GM18867 (cell line): Measurements from ENCODE around the gene PLB1.

Experiments used
- ATAC-seq: cut with Tn5 transposase; IDR thresholded peaks from one replicate; pipeline ENCODE4 v1.9.1; 2021; ENCODE audit warnings: mild to moderate bottlenecking, moderate library complexity; ENCODE audit not compliant: unreplicated experiment

Gene PLB1, protein sequence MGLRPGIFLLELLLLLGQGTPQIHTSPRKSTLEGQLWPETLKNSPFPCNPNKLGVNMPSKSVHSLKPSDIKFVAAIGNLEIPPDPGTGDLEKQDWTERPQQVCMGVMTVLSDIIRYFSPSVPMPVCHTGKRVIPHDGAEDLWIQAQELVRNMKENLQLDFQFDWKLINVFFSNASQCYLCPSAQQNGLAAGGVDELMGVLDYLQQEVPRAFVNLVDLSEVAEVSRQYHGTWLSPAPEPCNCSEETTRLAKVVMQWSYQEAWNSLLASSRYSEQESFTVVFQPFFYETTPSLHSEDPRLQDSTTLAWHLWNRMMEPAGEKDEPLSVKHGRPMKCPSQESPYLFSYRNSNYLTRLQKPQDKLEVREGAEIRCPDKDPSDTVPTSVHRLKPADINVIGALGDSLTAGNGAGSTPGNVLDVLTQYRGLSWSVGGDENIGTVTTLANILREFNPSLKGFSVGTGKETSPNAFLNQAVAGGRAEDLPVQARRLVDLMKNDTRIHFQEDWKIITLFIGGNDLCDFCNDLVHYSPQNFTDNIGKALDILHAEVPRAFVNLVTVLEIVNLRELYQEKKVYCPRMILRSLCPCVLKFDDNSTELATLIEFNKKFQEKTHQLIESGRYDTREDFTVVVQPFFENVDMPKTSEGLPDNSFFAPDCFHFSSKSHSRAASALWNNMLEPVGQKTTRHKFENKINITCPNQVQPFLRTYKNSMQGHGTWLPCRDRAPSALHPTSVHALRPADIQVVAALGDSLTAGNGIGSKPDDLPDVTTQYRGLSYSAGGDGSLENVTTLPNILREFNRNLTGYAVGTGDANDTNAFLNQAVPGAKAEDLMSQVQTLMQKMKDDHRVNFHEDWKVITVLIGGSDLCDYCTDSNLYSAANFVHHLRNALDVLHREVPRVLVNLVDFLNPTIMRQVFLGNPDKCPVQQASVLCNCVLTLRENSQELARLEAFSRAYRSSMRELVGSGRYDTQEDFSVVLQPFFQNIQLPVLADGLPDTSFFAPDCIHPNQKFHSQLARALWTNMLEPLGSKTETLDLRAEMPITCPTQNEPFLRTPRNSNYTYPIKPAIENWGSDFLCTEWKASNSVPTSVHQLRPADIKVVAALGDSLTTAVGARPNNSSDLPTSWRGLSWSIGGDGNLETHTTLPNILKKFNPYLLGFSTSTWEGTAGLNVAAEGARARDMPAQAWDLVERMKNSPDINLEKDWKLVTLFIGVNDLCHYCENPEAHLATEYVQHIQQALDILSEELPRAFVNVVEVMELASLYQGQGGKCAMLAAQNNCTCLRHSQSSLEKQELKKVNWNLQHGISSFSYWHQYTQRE (N-terminal part only)

DNA sequence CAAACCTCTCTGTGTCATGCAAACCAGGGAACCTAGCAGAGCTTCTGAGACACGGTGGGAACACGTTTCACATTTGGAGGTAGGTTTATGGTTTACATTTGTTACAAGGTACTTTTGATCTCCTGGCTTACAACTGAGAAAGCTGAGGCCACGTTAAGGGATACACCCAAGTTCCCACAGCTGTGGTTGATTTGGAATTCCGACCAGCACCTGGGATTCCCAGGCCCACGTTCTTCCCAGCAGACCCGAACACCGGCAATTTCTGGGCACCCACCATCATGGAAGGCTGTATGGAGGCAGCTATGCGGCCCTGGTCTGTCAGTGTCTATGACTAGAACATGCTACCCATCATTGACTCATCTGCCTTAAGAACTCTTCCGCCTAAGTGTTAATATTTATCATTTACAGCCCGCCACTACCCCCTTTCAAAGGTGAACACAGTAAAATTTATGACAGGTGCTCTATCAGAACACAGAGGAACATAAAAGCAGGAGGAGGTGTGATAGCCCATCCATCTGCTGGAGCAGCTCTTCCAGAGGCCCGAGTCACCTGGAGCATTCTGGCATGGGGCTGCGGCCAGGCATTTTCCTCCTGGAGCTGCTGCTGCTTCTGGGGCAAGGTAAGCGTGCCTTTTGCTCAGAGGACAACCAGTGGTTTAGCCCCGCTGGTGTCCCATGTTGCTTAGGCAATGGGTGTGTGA is at the start of gene PLB1:
Gene PLB1 (plus strand): TSS at position 510 of the 700 bp plus-strand sequence. CDS start 55 bp downstream, at position 565.
- ATAC-seq = no peak

DNA sequence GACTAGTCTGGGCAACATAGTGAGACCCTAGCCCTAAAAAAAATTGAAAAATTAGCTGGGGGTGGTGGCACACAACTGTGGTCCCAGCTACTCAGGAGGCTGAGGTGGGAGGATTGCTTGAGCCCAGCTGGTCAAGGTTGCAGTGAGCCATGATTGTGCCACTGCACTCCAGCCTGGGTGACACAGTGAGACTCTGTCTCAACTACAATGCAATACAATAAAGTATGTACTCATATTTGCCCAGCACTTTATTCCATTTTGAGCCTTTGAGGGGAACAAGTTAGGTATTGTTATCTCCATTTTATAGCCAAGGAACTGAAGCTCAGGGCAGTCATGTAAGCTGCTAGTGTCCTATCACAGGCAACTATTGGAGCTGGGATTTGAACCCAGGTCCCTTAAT is 49.3 kb upstream of the PLB1 start:
- no peak for ATAC-seq

DNA sequence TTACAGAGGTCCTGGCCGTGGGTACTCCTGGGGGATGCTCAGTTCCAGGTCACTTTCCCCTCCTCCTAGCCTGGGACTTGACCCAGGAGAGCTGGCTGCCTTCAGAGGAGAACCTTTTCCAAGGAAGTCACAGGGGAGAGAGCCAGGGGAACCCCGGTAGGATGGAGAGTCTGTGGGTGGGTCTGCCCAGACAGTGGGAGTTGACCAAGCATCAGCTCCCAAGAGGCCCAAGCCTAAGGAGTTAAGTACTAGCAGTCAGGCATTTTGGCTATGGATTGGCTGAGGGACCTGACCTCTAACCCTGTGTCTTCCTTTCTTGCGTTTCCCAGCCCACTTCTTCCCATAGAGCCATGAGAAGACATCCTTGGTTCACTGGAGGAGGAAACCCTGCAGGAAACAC is 48.8 kb upstream of the PLB1 start:
- ATAC-seq = no peak

DNA sequence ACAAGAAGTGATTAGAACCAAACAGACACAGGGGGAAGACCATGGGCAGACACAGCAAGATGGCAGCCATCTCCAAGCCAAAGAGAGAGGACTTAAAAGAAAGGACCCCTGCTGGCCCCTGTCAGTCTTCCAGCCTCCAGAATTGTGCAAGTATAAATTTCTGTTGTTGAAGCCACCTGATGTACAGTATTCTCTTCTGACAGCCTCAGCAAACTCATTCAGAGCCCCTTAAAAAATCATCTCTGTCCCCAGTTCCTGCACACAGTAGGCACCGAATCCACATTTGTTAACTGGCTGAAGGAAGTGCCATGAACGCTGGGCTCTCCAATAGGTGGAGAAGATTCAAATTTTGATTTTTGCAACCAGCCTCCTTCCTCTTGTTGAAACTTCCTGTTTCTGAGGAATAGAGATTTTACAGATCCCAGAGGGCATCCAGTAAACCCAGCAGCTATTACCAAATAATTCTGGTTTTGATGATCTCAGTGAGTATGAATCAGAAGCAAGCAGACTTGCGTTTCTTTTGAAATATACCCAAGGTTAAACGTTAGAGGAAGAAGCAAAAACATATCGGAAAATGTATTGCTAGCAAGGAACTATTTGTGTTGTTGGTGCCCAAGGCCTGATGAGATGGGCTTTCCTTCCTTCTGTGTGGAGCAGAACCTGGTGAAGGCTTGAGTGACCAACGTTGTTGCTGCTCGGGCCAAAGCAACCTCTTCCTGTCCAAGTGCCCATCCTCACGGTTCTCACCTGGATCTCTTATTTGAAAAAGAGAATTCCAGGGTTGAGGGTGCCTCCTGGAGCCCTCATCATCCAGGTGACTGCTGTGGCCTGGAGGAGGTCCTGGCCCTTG is 47.7 kb upstream of the PLB1 start:
- ATAC-seq = no peak

DNA sequence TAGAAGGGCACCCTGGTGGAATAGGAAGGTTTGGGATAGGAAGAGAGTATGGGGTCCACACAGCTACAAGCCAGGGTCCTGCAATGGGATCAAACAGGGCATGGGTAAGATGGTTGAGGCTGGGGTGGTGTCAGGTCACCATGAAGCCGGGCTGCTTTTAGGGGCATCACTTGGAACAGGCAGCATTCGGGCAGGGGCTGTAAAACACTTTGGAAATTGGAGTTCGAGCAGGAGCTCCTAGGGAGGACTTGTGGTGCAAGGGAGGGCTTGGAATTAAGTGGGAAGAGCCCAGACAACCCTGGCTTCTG is 47.1 kb upstream of the PLB1 start:
- ATAC-seq = no peak

DNA sequence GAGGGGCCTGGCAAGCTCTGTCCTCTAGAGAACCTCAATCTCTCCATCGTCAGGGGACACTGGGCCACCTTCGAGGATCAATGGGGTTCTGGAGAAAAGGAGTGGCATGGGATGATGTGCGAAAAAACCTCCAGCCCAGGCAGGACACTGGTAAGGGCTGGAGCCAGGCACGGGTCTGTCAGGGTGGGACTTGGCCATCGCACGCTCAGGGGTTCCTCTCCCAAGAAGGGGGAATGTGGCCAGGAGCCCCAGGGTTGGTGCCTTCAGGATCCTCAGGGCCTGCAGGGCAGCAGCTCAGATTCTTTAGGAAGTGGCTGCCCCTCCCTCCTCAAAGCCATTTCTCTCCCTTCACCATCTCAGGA is 46.8 kb upstream of the PLB1 start:
- ATAC-seq = no peak

DNA sequence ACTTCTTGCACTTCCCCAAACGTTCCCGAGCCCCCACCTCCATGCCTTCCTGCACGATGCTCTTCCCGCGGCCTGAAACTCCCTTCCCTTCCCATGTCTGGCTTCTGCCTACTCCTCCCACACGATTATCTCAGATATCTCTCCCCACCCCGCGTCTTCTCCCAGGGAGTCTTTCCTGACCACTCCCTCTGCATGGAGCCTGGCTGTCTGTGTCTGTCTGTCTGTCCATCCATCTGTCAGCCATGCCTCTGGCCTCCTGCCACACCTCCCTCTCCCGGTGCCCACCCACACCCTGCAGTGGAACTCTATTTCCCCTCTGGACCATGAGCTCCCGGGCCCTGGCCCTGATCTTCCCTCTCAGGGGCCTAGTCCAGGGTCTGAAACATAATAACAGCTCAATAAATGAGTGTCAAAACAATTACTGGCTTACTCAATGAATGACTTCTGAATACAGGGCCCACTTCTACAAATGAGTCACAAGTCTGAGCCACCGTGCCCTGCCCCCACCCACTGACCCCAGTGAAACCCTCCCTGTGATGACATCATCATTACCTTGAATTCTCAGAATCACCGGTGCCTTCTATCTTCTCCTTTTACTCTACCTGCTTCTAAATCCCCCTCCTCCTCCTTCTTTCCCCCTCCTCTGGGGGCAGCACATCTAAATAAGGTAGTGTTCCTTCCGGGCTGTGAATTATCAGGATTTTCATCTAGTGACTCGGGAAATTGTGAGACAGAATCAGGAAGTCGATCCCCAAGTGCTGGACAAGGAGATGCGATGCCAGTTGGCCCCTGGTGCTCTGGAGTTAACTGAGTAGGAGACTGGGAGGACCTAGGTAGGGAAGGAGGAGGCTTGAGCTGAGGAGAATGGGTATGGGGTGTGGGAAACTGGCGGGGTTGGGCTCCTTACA is 46.1 kb upstream of the PLB1 start:
- ATAC-seq = no peak

DNA sequence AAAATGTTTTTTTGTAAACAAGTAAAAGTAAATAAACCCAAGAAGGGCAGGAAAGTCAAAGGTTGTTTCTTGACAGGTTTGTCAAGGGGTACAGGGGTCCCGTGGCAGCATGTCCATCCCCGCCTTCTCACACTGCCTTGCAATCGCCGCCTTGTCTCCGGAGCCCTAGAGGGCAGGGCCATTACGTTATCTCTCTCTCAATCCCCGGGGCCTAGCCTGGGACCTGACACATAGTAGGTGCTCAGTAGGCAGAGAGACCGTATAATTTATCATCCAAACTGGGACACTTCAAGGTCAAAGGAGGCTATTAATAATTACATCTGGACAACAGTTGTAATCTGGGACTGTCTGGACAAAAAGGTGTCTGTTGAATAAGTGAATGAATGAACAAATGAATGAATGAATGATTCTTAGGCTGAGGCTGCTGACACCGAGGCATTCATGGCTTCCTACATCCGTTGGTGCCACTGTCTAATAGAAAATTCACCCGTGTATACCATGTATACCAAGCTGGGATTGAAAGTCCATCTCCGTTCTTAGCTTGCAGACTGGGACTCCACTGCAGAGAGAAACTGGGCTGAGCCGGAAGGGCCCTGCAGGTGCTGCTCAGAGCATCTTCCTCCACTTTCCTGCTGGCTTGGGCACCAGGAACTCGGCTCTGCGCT is 44.8 kb upstream of the PLB1 start:
- ATAC-seq = no peak

DNA sequence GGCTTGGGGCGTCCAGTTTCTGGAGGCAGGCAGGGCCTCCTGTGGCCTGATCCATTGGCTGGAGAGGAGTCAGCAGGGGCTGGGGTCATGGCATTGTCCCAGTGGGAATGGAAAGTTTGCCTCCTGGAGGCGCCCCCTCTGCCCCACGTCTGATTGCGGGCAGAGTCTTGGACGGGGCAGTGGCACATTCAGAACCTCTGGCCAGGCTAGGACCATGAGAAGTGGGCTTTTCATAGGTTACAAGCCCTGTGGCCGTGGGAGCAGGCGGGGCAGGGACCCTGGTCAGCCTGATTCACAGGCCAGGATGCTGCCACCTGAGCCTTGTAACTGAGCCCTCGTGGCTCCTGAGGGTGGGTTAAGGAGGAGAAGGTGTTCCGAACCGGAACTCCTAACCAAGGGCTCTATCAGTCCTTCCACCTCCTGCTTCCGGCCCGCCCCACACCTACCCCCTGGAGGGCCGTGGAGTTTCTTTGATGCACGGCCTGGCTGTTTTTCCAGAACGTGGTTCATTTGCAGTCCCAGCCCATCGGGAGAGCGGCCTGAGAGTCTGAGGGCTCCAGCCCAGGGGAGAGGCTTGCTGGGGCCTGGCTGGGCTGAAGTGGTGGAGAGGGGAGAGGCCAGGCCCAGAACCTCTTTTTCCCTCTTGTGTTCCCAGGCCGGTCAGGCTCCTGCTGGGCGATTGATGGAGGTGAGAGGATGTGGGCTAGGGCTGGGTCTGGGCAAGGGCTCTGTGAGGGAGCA is 43.9 kb upstream of the PLB1 start:
- no peak for ATAC-seq

DNA sequence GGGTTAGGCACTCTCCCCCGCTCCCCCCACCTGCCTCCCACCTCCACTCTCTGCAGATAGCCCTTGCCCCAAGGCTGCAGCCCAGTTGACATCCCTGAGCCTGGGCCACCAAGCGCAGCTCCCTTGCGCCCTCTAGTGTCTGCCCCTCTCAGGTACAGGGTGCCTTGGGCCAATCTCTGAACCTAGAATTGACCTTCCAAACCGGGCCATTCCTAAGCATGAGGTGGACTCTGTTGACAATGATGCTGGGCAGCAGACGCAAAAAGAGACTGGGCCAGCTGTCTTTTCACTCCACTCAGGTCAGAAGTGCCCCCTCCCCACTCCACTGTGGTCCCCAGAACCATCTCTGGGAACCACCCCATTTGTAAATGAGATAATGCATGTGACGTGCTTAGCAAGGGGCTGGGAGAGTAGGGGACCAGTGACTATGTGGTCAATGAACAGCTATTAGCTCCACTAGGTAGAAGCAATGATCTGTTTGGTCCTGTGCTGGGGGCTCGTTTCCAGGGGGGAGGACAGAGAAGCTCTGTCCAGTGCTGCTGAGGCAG is 43.3 kb upstream of the PLB1 start:
- ATAC-seq = peak; percentile 42

DNA sequence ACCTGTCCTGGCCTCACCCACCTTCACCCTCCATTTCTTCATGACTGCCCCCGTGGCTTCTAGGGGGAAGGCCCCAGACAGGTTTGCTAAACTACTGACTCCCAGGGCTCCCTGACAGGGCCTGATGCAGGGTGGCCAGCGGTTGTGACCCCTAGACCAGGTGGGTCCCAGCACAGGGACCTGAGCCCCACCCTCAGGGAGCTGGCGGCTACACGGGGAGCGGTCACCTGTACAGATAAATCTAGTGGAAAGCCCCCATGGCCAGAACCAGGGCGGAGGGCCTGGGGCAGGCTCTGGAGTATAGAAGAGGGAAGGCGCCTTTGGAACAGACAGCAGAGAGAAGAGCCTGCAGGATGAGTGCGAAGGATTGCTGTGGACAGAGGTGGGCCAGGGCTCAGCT is 42.5 kb upstream of the PLB1 start:
- no peak for ATAC-seq

DNA sequence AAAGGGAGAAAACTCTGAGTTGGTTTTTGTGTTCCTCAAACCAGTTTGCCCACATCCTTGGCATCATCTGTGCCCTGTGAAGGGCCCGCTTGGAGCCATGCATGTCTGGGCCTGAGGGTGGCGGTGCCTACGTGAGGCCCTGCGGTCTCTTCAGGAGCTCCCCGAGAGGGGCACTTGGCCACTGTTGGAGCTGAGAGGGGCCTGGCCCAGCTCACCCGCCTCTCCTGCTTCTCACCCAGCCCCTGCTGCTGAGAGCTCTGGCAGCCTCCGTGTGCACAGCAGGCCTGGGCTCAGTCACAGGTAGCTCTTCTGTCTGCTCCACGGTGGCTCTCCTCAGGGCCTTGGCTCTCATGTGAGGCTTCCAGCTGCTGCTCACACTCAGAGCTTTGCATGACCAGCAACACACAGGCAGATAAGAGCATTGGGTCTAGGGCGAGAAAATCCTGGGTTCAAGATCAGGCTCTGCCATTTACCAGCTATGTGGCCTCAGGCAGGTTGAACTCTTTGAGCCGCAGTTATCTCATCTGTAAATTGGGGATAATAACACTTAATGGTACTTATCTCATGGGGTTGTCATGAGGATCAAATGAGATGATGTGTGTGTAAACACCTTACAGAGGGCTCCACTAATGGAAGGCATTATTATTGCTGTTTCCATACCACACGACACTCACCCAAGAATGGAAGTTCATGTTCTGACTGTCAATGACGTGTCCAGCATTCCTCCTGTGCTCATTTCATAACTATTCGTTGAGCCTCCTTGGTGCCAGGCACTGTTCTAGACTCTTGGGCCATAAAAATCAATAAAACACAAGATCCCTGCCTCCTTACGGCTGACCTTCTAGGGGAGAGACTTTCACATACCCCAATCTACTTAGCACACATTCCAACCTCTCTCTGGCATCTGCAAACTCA is 41.6 kb upstream of the PLB1 start:
- no peak for ATAC-seq

DNA sequence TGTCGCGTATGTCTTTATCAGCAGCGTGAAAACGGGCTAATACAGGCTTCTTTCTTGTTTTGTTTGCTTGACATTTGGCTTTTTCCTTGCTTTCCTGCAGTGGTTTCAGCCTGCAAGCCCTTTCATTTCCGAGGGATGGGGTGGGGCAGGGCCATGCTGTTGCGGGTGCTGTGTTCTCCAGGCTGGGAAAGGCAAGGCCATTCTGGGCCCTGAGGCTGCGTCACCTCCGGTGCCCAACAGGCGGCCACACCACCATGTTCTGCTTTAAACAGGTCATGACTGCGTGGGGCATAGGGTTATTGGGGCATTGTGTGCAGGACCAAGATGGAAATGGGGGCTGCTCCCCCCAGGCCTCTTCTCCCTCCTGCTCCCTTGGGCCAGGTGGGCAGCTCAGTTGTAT is 38.6 kb upstream of the PLB1 start:
- ATAC-seq = no peak

DNA sequence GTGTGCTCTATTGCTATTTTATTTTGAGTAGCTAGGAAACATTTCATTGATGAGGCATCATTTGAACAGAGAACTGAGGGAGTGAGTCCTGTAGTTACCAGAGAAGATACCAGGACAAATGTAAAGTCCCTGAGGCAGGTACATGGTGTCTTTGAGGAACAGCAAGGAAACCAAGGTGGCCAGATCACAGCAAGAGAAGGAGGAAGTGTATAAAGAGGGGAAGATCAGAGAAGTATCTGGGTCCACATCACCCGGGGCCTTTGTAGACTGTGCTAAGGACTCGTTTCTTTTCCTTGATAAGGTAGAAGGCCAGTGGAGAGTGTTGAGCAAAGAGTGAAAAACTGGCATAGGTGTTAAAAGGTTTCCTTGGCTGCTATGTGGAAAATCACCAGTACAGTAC is 34.8 kb upstream of the PLB1 start:
- ATAC-seq = no peak

DNA sequence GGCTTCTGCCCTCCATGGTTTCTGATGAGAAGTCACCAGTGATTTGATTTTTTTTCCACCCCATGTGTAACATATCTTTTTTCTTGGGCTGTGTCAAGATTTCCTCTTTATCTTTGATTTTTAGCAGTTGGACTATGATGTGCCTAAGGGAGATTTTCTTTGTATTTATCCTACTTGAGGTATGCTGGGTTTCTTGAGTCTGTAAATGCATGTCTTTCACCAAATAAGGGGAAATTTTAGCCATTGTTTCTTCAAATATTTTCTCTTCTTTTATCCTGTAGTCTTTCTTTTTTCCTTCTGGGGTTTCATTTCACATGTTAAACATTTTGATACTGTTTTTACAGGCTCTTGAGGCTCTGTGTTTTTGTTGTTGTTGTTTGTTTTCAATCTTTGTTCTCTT is 33.7 kb upstream of the PLB1 start:
- ATAC-seq = no peak

DNA sequence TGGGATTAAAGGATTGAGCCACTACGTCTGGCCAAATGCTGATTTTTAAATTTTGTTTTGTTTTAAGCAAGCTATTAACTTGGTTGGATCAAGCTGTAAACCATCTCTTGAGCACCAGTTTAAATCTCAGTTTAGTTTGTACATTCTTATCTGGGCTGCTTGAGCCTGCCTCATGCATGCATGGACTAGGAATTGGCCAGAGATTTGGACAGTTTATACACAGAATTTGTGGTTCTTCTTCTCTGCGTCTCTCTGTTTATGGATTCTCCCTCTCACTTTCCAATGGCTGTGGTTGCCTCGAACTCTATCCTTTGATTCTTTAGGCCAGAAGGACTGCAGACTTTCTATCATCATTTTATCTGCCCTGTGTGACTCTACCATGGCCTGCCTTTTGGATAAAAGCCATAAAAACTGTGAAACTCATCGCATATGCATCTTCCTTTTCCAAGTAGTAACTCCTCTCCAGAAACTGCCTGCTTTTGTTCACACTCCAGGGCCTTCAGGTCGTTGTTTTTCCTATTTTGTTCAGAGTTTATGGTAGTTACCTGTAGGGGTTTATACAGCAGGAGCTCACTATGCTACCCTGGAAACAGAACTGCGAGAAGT is 32.5 kb upstream of the PLB1 start:
- no peak for ATAC-seq
